Fibroblast of villous mesenchyme (primary cell): ENCODE data around the gene PAQR4. TPM values are rescaled to one million over a fixed set of nuclear protein-coding genes. Genes with fewer than 3 reads are reported as not detected.

Experiments
- DNase-seq: peaks from one replicate; pipeline ENCODE4 v3.0.0-alpha.2; 2010; ENCODE audit warnings: low read depth
- H3K4me3 ChIP-seq: 2 replicates; pipeline ENCODE4 v1.5.1; 2011; ENCODE audit warnings: low read depth, mild to moderate bottlenecking, low read length
- CTCF ChIP-seq: IDR thresholded peaks from 2 replicates; pipeline ENCODE4 v1.5.1; 2012; ENCODE audit warnings: low read depth, mild to moderate bottlenecking, low read length; ENCODE audit not compliant: insufficient read depth
- total RNA-seq: library from RNA; depleted of rRNA; stranded (reverse); fragments of >200 nt; gene quantifications from 2 replicates; pipeline ENCODE4 v1.2.3, GENCODE V29; 2012

Gene PAQR4
- total RNA-seq, 1 donor: 4.3 TPM

GRCh38 chr16:2970563-2970962 is 1.4 kb downstream of the PAQR4 start:
- H3K4me3 ChIP-seq: no peak overlapping the region
- no peak for TF ChIP-seq CTCF
- no peak for DNase-seq

- no peak overlapping the region for H3K4me3 ChIP-seq
- no peak for TF ChIP-seq CTCF
- DNase-seq: no peak
Measured at GRCh38 chr16:2971134-2971984, 2.2 kb downstream of the PAQR4 start.

- TF ChIP-seq CTCF: no peak
- no peak overlapping the region for H3K4me3 ChIP-seq
- DNase-seq: no peak
Measured at GRCh38 chr16:2971985-2972784, 3.0 kb downstream of the PAQR4 start.

- H3K4me3 ChIP-seq: no peak overlapping the region
- TF ChIP-seq CTCF: no peak
- DNase-seq: no peak
Measured at GRCh38 chr16:2973093-2973492, 3.9 kb downstream of the PAQR4 start.

GRCh38 chr16:2973605-2974318 is 4.6 kb downstream of the PAQR4 start:
- H3K4me3 ChIP-seq: no peak overlapping the region
- TF ChIP-seq CTCF: no peak
- DNase-seq: no peak

GRCh38 chr16:2974319-2975056 is 5.3 kb downstream of the PAQR4 start:
- no peak for DNase-seq
- no peak overlapping the region for H3K4me3 ChIP-seq
- TF ChIP-seq CTCF: no peak
